Ramos (cell line): ENCODE results near the gene TFAP2A.

Source experiments
- in situ Hi-C: fragments of 300-500 bp; cut with MboI; formaldehyde crosslinking; loops from one replicate; pipeline ENCODE4 v1.14.3; 2022; ENCODE audit warnings: low sequenced_read_pairs; ENCODE audit not compliant: unreplicated experiment

Gene TFAP2A

DNA sequence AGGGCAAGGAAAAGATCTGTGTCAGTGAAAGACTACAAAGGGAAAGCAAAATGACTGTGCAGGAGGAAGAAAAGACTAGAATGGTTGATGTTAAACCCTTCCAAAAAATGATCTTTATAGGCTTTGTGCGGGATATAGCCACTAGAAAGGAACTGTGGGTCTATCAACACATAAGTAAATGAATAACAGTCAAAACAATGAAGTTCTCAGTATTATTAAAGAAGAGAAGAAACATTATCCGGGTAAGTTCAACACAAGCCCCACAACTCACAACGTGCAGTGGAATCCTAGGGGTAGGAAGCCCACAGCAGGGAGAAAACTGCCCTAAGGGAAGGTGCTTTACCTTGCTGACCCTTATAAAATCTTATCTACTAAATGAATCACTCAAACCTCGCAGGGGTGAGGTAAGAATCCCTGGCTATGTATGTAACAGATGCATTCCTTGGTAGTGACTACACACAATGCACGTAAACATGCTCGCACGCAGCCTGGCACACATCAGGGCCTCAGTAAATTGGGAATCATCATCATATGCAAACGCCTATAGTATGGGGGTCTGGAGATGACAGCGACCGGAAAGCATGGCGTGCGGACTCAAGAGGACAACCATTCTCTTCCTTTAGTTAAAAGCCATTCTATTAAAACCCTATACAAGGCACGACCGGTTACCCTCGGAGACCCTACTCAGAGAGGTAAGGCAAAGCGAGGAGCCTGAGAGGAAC is 11.3 kb downstream of the TFAP2A start:
- in situ Hi-C loops = no loop called here

DNA sequence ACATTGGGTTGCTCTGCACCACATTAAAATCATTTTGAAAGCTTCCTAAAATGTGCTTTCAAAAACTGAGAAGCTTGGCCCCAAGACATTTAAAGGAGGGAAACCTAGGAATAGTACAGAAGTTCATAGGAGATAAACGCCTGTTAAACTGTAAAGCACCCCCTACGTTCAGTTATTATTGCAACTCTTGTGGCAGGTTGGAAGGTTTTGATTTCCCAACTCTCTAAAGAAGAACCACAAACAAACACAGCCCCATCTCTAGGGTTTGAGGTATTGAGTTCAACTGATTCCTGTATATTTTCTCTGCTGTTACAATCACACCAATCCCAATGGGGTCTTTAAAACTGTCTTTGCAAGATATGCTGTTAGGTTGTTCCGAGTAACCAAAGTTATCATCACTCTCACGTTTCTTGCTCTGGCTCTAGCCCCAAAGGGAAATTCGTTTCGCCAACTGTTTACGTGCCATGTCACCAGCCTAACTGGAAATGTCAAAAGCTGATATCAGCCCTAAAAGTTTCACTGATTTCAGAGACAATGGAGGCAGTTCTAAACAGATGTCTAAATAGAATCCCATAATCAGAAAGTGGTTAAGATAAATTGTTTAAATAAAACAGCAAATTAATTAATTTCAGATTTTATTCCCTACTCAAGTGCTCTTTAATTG is 12.1 kb downstream of the TFAP2A start:
- in situ Hi-C loops = no loop called here

DNA sequence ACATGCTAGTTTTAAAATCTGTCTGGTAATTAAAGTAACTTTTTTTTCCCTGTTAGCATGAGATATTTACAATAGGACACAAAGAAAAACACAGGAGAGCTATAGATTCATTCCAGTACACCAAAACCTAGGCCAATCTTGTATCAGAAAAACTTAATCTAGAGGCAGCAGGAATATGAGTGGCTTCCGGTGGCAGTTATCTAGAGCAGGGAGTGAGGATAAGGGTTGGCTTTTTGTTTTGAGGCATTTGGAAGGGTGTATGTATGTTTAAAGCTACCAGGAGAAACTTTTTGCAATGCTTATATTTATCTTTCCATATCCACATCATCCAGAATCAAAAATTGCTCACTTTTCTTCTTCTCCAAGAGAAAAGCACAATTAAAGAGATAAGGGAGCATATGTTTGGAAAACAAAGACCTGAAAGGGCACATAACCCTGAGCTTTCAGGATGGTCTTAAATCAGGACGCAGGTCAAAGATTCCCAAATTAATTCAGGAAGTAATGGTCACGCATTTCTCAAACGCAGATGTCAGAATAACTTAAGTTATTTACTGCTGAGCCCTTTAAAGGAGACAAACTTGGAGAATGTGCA is 13.1 kb downstream of the TFAP2A start:
- in situ Hi-C loops = no loop called here

DNA sequence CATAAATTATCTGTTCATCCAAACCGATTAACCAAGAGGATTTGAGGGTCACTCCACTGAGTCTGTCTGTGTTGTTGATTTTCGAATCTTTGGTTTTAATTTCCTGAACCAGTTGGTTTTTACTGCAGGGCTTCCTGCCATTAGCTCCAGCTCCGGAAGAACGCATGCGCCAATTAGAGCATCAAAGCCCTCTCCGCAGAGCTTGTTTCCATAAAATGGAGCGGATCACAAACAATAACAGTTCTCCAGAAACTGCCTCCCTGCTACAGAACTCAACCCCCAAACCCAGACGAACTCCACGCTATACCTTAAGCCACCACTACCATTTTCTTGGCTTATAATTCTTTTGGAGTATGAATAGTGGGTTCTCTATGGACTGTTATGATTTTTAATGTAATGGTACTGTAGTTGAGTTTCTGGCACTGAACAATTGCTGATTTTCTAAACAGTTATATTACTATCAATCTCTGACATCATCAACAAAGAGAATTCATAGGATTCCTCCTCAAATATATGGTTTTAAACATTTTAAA is 13.8 kb downstream of the TFAP2A start:
- in situ Hi-C loops = no loop called here

DNA sequence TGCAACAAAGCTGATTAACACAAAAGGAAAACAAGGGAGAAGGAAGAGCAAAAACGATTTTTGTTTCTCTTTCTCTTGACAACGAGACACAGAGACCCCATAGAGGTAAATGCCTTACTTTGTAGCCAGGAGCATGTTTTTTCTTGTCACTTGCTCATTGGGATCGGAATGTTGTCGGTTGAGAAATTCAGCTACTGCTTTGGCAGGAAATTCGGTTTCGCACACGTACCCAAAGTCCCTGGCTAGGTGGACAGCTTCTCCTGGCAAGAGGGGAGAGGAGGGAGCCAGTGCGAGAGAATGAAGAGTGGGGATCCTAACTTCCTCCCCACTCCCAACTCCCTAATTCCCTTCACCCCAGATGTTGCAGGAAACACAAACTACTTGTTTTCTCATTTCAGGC is 14.5 kb downstream of the TFAP2A start:
- in situ Hi-C loops = no loop called here

DNA sequence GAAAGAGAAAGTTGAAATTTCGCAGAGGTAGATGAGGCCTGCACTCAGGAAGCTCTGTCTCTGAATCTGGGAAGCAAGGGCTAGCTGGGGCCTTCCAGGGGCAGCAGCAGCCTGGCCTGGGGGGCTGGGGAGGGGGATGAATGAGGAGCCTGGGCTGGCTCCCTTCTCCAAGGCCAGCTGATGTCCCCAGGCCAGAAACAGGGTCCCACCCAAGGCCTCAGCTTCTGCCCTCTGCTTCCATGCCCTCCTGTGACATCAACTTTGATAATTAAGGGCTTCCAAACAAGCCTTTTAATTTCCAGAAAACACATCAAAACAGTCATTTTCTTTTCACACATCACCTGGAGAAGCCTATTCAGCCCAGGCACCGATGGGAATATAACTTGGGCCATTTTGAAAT is 15.4 kb downstream of the TFAP2A start:
- in situ Hi-C loops = no loop called here

DNA sequence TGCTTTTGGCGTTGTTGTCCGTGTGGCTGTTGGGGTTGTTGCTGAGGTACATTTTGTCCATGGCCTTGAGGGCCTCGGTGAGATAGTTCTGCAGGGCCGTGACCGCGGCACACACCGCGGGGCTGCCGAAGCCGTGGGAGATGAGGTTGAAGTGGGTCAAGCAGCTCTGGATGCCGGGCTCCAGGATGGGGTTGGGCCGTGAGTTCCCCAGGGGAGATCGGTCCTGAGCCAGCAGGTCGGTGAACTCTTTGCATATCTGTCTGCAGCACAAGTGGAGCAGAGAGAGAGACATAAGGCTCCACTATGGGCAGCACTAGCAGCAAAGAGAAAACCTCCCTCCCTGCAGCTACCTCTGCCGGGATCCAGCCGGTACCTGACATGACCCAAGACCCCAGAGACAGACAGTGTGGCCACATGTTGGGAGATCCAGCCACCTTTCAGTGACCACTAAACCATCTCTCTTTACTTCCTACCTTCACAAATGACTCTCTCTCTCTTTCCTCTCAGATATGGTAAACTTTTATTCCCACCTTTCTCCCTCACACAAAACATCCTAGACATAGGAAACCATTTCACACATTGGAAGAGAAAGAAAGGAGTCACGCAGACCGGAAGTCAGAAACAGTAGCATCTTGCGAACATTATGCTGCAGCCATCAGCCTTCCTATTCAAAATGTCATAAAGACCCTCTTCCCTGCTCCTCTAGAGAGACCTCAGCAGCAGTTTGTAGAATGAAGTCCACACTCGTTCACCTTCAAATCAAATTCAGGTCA is 16.2 kb downstream of the TFAP2A start:
- in situ Hi-C loops = no loop called here

DNA sequence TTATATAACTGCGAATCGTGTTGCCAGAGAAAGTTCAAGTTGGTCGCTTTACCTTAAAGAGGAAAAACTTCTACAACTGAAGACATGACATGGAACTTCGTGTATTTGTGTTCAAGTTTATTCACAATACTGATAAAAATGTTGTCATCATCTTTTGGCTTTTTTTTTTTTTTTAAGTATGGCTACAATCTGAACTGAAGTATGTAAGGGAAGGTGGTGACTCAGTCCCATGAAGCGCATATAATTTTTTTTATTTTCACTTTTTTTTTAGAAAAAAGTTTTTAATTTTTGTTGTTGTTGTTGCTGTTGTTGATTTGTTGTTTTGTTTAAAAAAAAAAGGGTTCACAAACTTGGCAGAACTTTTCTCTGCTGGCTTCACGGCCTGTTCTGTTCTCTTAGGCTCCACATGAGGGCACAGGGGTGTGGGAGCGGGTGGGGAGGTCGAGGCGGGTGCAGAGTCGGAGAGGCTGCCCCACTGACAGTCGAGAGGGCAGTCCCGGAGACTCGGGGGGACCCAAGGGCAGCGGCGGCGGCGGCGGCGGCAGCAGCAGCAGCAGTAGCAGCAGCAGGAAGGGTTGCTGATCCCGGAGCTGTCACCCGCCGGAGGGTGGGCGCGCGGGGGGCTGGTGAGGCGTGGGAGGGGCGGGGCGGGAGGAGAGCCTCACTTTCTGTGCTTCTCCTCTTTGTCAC is 17.0 kb downstream of the TFAP2A start:
- in situ Hi-C loops = no loop called here

DNA sequence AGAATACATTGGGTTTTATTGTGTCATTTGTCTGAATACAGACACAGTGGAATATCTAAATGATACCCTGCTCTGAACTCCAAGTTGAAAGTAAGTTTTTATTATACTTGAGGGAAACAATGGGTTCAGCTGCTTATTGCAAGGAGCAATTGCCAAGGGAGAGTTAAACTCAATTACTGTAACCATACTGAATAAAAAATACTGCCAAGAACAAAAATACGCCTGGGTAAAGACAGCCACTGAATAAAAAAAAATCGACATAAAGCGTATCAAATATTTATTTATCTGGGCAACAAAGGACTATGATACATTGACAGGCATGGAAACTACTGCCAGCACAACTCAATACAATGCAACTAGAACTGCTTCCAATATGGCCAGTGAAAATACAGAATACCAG is 18.1 kb downstream of the TFAP2A start:
- in situ Hi-C loops = no loop called here

DNA sequence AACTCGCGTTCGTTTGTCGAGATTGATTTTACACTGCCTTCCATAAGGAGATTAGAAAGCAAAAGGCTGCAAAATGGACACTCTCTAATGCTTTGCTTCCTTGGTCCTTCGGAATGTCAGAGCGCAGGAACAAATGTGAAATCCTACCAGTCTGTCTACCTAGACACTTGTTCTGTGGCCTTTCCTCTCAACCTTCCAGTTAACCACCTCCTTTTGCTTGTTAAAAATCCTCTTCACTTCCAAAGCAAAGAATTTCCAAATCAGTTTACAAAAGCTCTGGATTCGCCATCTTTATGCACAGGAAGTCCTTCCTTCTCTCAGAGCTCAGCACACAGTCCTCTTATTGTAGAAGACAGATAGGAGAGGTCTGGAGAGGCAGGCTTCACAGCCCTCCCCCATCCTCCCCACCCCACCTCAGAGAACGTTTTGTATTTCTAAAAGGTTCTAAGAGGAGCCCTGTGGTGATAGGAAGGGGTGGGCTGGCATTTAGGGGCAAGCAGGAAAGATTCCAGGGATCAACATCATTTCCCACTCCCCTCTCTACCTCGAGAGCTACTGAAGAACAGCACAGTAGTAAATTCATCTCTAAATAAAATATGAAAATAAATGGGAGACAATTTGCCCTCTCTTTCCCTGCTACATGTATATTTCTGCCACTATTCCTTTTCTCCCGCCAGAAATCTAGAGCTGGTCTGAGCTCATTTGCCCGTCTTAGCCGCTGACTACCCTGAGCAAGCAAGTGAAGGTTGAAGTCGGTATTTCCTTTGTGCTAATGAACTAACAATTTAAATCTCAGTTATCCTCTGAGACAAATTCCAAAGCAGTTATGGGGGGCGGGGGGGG is 18.9 kb downstream of the TFAP2A start:
- in situ Hi-C loops = no loop called here

DNA sequence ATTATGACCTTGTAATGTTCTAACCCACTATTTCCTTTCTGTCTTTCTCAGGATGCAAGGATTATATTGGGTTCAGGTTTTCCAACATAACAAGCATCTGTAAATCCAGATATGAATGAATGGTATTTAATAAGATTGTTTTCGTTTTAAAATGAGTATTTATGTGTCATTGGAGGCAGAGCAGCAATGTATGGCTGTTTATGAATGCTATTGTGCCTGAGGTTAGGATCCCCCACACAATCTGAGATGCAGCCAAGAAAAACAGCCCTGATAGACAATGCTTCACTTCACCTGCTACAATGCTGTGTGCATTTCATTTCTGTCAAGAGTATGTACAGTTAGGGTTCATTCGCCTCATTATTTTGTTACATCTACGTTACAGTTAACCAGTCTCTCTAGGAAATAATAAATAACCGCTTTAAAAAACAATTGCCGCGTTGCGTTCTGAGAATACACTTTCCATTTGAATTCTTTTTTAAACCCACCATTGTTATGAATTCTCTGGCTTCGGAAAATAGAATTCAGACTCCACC is 19.6 kb downstream of the TFAP2A start:
- in situ Hi-C loops = no loop called here

DNA sequence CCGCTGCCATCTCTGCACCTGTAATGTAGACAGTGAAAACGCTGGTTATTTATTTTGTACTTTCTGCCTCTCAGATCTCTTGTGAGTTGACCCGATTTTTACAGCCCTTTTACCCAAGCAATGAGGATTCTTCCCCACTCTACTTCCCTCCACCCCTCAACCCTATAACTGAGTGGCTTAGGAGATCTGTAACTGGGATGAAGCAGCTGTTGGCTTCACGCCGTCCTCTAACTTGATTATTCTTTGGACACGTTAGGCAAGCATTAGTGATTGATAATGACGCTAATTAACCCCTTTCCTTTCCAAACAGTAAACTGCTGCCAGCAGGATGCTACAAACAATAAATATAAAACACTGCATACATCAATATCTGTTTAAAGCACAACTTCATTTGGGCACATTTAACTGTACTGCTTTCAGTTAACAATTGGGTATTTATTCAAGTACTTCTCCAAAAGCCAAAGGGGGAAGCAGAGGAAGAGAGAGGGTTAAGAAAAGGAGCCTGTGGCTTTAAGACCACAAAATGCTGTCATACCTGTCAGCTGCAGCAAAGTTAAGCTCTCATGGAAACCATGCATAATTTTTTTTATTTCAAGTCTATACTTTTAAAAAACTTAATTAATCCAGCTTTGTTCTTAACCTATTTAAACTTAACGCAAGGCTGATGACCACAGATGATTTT is 21.2 kb downstream of the TFAP2A start:
- in situ Hi-C loops = no loop called here

DNA sequence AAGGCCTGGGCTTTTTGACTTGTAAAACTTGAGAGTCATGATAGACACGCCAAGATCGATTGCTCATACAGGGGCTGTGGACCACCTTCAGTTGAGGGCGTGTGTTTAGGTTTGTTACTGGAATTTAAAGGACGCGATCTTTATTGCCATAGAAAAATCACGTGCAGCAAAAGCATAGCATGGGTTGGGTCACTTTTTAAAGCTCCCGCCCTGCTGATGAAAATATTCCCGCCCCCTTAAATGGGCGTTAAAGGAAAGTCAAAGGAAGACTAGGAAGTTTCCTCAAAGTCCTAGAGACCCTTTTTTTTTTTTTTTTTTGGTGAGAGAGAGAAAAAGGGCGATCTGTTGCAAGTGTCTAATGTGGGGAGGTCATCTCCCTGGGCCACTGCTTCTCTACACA is 23.1 kb downstream of the TFAP2A start:
- in situ Hi-C loops = no loop called here

DNA sequence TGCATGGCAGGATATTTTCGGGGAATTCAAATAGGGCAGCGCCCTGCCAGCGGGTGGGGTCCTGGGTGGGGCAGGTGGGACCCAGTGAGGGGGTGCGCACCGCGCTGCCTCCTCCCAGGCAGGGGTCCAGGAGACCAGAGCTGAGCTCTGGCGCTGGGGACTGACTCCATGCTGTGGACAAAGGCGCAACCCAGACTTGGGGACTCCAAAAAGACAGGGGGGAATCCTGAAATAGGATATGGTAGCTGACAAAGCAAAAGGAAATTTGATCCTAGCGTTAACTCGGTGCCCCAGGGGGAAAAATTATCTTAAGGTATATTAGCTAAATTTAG is 23.6 kb downstream of the TFAP2A start:
- in situ Hi-C loops = no loop called here

DNA sequence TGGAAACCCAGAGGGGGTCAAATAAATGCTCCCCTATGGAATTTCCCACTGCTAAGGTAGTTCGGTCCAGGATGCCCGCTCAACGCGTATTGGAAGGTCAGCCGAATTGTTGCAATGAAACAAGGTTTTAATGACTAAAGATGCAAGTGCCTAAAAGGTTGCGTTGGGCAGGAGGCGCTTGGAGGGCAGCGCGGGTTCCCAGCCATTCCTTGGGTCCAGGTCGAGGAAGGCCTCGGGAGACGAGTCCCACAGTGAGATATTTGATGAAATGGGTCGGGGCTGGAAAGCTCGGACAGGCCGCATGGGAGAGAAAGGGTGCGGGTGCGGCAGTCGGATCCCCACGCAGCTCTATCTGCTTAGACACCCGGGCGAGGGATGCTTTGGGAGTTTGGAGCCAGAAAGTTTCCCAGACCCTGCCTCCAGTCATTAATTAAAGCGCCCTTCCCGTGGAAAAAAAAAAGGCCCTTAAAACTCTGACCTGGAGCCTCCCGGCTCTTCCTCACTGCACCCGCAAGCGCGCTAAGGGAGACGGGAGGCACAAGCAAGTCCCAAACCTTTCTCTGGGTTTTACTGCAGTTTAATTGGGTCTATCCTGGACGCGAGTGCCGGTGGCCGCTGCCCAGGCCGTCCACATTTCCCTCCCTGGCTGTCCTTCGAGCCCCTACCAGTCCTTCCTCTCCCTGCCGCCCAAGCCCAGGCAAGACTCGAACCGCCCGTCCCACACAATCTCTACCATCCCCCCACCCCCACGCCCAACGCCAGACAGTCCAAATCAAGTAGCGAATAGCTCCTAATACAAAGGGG is 24.2 kb downstream of the TFAP2A start:
- in situ Hi-C loops = no loop called here

DNA sequence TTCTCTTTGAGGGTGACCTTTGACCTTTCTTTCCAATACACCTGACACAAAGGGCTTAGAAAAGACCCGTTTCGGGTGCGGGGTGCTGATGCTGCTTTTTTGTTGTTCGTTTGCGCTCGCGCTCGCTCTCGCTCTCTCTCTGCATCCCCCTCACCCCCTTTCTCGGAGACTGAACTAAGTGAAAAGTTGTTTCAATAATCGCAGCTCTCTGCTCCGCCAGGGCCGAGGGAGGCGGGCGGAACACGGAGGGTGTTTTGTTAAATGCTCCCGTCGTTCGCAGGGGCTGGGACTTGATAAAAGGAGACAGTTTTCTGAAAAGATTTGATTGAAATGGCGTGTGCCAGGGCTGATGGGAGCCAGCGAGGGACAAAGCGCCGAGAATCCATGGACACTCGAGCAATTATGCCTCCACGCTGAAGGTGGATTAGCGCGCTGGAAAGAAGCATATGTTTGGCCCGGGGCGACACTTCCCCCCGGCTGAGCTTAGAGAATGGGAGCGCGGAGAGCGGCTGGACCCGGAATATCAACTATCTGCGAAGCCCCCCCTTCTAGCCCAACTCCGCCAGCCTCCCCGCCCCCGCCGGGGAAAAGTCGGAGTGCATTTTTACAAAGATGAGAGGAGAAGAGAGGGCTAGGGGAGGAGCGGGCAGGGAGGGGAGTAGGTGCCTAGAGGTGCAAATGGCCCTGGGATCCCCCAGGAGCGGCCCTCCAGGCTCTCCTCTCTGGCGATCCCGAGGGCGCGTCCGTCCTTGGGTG is 25.0 kb downstream of the TFAP2A start:
- in situ Hi-C loops = no loop called here
